Fibroblast of lung (primary cell): ENCODE data around the gene PTK7. TPM values are rescaled to one million over a fixed set of nuclear protein-coding genes. Genes with fewer than 3 reads are reported as not detected.

ENCODE experiments used
- DNase-seq, 2 donors: peaks; one replicate each; pipeline versions ENCODE4 v3.0.0 to v3.0.0-alpha.2; 2010; ENCODE audit warnings: low read depth in 2 of 2
- H2AFZ ChIP-seq: 2 replicates; pipeline ENCODE4 v1.5.1; 2012; ENCODE audit warnings: low read length, control low read depth, inconsistent platforms
- H3K27ac ChIP-seq: 2 replicates; pipeline ENCODE4 v1.5.1; 2011; ENCODE audit warnings: low read length, control low read depth; ENCODE audit not compliant: insufficient read depth
- H3K27me3 ChIP-seq: 2 replicates; pipeline ENCODE4 v1.5.1; 2011; ENCODE audit warnings: mild to moderate bottlenecking, low read length; ENCODE audit not compliant: control insufficient read depth, insufficient read depth
- H3K36me3 ChIP-seq: 2 replicates; pipeline ENCODE4 v1.5.1; 2011; ENCODE audit warnings: low read length; ENCODE audit not compliant: control insufficient read depth, insufficient read depth
- H3K4me1 ChIP-seq: 2 replicates; pipeline ENCODE4 v1.5.1; 2011; ENCODE audit warnings: low read length; ENCODE audit not compliant: control insufficient read depth, insufficient read depth; ENCODE audit errors: extremely low read depth
- H3K4me2 ChIP-seq: 2 replicates; pipeline ENCODE4 v1.5.1; 2011; ENCODE audit warnings: low read length, control low read depth; ENCODE audit not compliant: insufficient read depth; ENCODE audit errors: extremely low read depth
- H3K4me3 ChIP-seq, 4 experiments: fragments of 200-600 bp in 1 of 4; sonication (generic) in 1 of 4; replicated peaks in 1 of 4; 2 replicates each; pipeline ENCODE4 v1.5.1; 2011 to 2016; ENCODE audit warnings: low read length in 4 of 4, low read depth in 3 of 4, mild to moderate bottlenecking in 3 of 4, control low read depth in 2 of 4, inconsistent platforms in 1 of 4, mixed read lengths in 1 of 4; ENCODE audit not compliant: insufficient read depth in 1 of 4; ENCODE audit errors: control extremely low read depth in 1 of 4
- H3K79me2 ChIP-seq: 2 replicates; pipeline ENCODE4 v1.5.1; 2012; ENCODE audit warnings: mild to moderate bottlenecking, low read length, inconsistent platforms; ENCODE audit not compliant: control insufficient read depth, insufficient read depth
- H3K9ac ChIP-seq: 2 replicates; pipeline ENCODE4 v1.5.1; 2011; ENCODE audit warnings: mild to moderate bottlenecking, low read length, control low read depth; ENCODE audit not compliant: insufficient read depth
- H3K9me3 ChIP-seq: 2 replicates; pipeline ENCODE4 v1.5.1; 2012; ENCODE audit warnings: low read depth, low read length; ENCODE audit not compliant: control insufficient read depth, insufficient read depth
- H4K20me1 ChIP-seq: 2 replicates; pipeline ENCODE4 v1.5.1; 2011; ENCODE audit warnings: low read length; ENCODE audit not compliant: control insufficient read depth, insufficient read depth; ENCODE audit errors: extremely low read depth
- CTCF ChIP-seq, 2 donors: IDR thresholded peaks in 1 of 2; conservative IDR thresholded peaks in 1 of 2; 1 replicate in 1 of 2; 2 replicates in 1 of 2; pipeline ENCODE4 v1.5.1; 2011 to 2012; ENCODE audit warnings: low read length in 2 of 2, control low read depth in 1 of 2, inconsistent platforms in 1 of 2, low read depth in 1 of 2, mild to moderate bottlenecking in 1 of 2
- EZH2 ChIP-seq: IDR thresholded peaks from 2 replicates; pipeline ENCODE4 v1.5.1; 2012; ENCODE audit warnings: low read length, control low read depth, mild to moderate bottlenecking; ENCODE audit errors: missing control alignments
- polyA plus RNA-seq, 2 donors: library from polyadenylated mRNA; depleted of rRNA in 1 of 2; stranded (reverse) in 1 of 2; unstranded in 1 of 2; fragments of >200 nt; gene quantifications; 2 replicates each; pipeline ENCODE4 v1.2.1, GENCODE V29; 2011 to 2012; ENCODE audit warnings: missing spikeins in 1 of 2
- total RNA-seq: library from RNA; depleted of rRNA; stranded (reverse); fragments of >200 nt; gene quantifications from 2 replicates; pipeline ENCODE4 v1.2.1, GENCODE V29; 2014

PTK7 gene
- total and polyA plus RNA-seq, 2 donors (not counting 1 experiment from before 2014, with no cell fraction given): 145 to 149 TPM

DNA sequence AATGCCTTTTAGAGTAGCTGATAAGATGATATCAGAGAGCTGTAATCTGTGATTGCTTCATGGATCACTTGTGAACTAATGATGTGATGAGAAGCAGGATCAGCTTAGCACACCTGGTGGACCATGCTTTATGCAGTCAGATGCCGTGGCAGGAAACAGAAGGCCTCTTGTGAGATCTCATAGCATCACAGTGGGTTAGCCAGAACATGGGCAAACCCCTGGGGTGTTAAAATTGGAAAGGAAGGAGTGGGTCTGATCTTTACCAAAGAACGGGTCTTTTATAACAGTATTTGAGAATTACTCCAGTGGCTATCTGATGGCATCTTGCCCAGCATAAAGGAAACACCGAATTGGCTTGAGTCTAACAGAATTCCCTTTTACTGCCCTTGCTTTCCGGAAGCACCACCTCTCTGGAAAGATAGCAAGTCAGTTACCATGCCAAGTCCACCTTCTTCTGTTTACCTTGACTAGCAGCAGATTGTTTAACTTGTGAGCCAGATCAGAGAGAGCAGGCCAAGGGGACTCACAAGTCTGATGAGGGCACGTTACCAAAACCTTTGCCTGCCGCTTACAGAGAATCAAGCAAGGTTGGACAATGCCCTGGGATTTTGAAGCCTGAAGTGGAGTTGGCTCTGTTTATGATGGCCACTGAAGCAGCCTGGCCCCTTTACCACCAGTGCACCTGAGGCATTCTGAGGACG, 74.1 kb downstream of the PTK7 start:
- Histone ChIP-seq H3K4me1 (no peaks in the 10 kb centered on the region), H2AFZ (no peak overlapping the region), H3K27me3 (no peaks in the 10 kb centered on the region), H3K4me2 (no peak overlapping the region), H3K9me3 (no peaks in the 10 kb centered on the region), H3K27ac (no peak overlapping the region), H4K20me1 (no peaks in the 10 kb centered on the region), H3K9ac (no peak overlapping the region), H3K79me2 (no peaks in the 10 kb centered on the region), H3K4me3 (no peak overlapping the region), H3K36me3 (peaks cover 2% of the 10 kb centered on the region)
- DNase-seq: peak in 1 of 2 donors; percentile 22
- no peak for TF ChIP-seq CTCF (conservative IDR thresholded peaks at IDR 0.05 in 1 of 2, IDR thresholded peaks at IDR 0.05 in 1 of 2; ENCODE audit: low read depth in 1 of 2, low read length in 2 of 2)
- no peak for TF ChIP-seq EZH2

DNA sequence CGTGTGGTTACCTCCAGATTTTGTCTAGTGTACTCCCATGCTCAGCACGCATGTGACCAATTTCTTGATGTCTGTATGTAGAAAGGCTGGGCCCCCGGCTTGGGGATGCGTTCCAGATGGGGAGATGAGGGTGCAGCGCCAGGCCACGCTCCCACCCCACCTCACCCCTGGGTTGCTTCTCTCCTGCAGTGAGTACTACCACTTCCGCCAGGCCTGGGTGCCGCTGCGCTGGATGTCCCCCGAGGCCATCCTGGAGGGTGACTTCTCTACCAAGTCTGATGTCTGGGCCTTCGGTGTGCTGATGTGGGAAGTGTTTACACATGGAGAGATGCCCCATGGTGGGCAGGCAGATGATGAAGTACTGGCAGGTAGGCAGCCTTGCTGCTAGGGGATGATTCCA, 83.5 kb downstream of the PTK7 start:
- H2AFZ ChIP-seq: no peak overlapping the region
- no peaks in the 10 kb centered on the region for H3K4me1 ChIP-seq
- no peak overlapping the region for H3K4me3 ChIP-seq
- H3K27me3 ChIP-seq: no peaks in the 10 kb centered on the region
- no peaks in the 10 kb centered on the region for H3K9me3 ChIP-seq
- no peak for TF ChIP-seq EZH2
- TF ChIP-seq CTCF (conservative IDR thresholded peaks at IDR 0.05 in 1 of 2, IDR thresholded peaks at IDR 0.05 in 1 of 2; ENCODE audit: low read depth in 1 of 2, low read length in 2 of 2): no peak
- DNase-seq: no peak
- H3K36me3 ChIP-seq: peaks cover 3% of the 10 kb centered on the region
- no peak overlapping the region for H3K9ac ChIP-seq
- no peak overlapping the region for H3K4me2 ChIP-seq
- H3K27ac ChIP-seq: no peak overlapping the region
- H4K20me1 ChIP-seq: no peaks in the 10 kb centered on the region
- no peaks in the 10 kb centered on the region for H3K79me2 ChIP-seq

DNA sequence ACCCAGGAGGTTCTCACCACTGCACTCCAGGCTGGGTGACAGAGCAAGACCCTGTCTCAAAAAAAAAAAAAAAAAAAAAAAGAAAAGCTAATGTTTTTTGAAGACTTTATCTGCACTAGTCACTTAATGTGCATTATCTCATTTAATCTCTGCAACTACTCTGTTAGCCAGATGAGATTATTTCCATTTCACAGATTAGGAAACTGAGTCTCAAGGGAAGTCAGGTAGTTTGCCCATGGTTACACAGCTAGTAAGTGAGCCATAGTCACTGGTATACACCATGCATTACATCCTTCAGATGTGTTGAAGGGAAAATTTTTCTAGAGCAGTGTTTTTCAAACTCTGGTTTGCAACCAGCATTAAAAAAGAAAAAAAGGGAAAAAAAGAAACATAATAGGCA, 87.8 kb downstream of the PTK7 start:
- Histone ChIP-seq H3K36me3 (peaks cover 3% of the 10 kb centered on the region), H3K27me3 (no peaks in the 10 kb centered on the region), H3K79me2 (no peaks in the 10 kb centered on the region), H3K27ac (no peak overlapping the region), H3K4me1 (no peaks in the 10 kb centered on the region), H3K4me2 (no peak overlapping the region), H3K9ac (no peak overlapping the region), H4K20me1 (no peaks in the 10 kb centered on the region), H2AFZ (no peak overlapping the region), H3K9me3 (no peaks in the 10 kb centered on the region), H3K4me3 (no peak overlapping the region)
- TF ChIP-seq CTCF (conservative IDR thresholded peaks at IDR 0.05 in 1 of 2, IDR thresholded peaks at IDR 0.05 in 1 of 2; ENCODE audit: low read depth in 1 of 2, low read length in 2 of 2): no peak
- TF ChIP-seq EZH2: no peak
- DNase-seq: no peak
